Right renal pelvis (tissue), 4 donors: ENCODE data around the gene BNC2. TPM values are rescaled to one million over a fixed set of nuclear protein-coding genes. Genes with fewer than 3 reads are reported as not detected.

Experiments
- DNase-seq, 4 donors: peaks; one replicate each; pipeline ENCODE4 v3.0.0-alpha.2; 2013; ENCODE audit warnings: low read depth in 4 of 4, low spot score in 3 of 4, missing footprints in 1 of 4
- polyA plus RNA-seq, 4 donors: library from polyadenylated mRNA; unstranded; fragments of 120-200 nt; gene quantifications; one replicate each; pipeline ENCODE4 v1.2.1, GENCODE V29; 2013; ENCODE audit not compliant: insufficient read length in 4 of 4

Gene BNC2
- polyA plus RNA-seq, 4 donors = 6.8 to 11.0 (median 8.4) TPM

- DNase-seq = no peak
These were observed 257.8 kb downstream of the BNC2 start for GRCh38 chr9:16612627-16613026.

DNA sequence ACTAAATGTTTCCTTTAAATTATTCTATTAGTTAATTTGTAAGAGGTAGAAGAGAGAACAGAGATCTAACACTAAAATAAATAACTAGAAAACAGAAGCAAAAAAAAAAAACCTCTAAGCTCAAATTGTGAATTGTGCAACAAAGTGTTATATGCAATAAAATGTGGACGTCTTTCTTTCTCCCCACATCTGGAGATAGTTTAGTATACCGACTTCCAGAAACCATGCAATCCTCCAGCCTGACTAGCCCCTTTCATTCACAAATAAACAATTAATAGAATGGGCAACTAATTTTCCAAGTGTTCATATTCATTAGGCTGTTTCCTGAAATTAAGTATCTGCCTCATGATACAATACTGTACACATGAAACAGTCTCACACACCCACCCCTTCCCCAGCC is 258.5 kb downstream of the BNC2 start:
- no peak for DNase-seq

GRCh38 chr9:16611001-16611400 is 259.5 kb downstream of the BNC2 start:
- DNase-seq = no peak

GRCh38 chr9:16610538-16610937 is 259.9 kb downstream of the BNC2 start:
- no peak for DNase-seq

- DNase-seq = no peak
These were observed 261.6 kb downstream of the BNC2 start for GRCh38 chr9:16608906-16609305.

DNA sequence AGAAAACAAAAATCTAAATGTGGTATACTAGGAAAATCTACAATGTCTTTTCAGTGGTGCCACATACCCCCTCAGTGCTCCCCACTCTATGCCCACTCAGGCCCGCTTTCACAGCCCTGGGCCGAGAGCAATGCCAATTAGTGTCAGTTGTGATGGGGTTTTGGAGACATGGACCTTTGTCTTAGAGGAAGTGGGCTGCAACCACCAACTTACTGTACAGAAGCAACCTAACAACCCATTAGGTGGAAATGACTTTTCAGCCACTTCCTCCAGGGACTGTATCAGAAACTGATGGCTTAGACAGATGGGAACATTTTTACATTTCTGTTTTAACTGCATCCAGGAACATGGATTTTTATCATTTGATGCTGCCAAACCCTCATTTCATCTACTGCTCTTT is 268.0 kb downstream of the BNC2 start:
- no peak for DNase-seq

- no peak for DNase-seq
These were observed 268.5 kb downstream of the BNC2 start for GRCh38 chr9:16601991-16602390.

DNA sequence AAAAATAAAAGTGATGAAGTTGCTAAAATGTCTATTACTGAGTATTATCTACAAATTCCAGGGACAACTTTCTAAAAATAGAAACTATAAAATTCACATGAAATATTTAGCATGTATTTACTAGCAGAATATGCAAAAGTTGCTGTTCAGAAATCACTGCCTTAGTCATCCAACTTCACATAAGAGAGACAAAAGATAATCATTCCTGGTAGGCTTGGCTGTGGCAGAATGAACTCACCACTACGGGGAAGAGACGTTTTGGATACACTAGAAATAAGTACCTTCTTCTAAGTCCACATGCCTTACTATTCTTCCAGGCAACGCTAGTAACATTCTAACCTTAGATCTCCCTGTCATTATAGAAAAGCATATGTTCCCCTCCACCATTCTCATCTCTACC is 272.2 kb downstream of the BNC2 start:
- DNase-seq = no peak

DNA sequence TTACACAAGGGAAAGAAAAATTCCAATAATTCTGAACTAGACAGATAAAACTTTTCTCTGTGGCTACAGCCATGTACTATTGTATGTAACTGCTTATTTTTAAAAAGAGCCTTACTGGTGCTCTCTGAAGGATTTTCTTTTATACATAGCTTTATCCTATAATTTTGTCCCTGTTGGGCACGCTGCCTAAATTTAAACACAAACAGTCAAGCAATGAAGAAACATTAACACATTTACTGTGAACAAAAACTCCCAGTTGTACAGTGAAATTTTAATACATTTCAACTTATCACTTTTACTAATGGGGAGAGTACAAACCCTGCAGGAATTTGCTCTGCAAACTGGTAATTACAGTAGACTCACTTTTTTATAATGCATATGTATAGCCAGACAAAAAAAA is 273.3 kb downstream of the BNC2 start:
- DNase-seq = no peak

GRCh38 chr9:16595227-16595626 is 275.2 kb downstream of the BNC2 start:
- DNase-seq = no peak

DNA sequence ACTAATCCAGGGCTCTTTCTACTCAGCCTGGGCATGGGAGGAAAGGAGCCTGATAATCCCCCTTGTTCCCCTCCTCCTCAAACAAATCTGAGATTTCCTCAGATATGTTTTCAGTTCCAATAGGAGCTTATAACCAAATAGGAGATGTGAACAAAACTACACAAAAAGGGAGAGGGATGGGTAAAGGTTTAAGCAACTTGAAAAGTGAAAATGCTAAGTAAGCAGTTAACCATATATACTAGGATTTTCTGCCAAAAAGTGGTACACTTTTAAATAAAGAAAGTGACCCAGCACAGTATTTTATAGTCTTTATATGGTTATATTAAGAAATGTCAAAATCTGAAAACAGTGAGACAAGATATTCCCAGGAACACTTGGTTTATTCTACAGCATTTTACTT is 275.7 kb downstream of the BNC2 start:
- DNase-seq = no peak

DNA sequence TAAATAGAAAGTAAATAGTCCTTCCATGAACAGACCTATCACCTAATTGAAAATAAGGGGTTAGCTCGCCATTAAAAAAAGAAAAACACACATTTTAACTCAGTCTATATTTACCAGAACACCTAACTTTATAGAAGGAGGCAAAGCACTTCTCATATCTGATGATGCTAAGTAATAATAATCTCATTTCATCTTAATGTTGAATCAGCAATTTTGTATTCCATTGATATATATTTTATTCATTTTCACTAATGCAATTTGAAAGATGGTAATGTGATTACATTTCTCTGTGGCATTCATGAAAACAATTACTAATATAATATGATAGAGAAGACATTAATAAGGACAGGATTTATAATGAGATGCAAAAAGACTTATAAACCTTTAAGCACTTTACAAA is 276.7 kb downstream of the BNC2 start:
- no peak for DNase-seq

- DNase-seq = no peak
These were observed 279.4 kb downstream of the BNC2 start for GRCh38 chr9:16591092-16591491.

GRCh38 chr9:16585591-16585990 is 284.9 kb downstream of the BNC2 start:
- DNase-seq = no peak

DNA sequence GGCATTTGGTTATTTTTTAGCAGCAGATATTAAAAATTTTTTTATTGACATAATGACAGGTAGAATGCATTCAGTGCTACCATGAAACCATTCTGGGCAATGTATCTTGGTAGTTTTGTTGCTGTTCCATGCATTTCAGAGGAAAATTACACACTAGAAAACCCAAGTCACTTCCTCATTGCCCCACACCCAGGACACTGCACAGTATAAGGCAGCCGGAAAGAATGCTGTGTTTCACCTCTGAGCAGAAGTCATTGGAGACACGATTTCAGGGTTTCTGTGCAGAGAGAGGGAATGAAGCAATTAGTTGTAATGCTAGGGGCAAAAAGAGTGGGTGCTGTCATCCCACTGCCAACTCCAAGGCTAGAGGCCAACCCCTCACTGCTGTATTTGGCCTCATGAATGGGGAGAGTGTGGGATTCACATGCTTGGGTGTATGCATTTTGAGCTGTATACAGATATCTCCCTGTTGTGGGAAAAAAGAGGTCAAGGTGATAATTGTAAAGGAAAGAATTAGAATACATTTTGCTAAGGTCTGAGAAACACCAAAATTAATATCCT is 290.5 kb downstream of the BNC2 start:
- no peak for DNase-seq

DNA sequence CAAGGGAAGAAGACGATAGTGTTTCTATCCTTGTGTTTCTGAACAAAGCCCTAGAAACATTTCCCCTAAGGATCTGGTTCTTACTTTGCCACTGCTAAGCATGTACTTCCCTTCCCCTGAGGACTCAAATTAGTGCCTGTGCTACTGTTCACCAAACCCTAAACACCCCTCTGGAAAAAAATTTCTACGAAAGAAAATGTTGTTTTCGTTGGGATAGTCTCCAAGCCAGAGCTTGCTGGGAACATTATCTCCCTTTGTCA is 294.6 kb downstream of the BNC2 start:
- DNase-seq = no peak

DNA sequence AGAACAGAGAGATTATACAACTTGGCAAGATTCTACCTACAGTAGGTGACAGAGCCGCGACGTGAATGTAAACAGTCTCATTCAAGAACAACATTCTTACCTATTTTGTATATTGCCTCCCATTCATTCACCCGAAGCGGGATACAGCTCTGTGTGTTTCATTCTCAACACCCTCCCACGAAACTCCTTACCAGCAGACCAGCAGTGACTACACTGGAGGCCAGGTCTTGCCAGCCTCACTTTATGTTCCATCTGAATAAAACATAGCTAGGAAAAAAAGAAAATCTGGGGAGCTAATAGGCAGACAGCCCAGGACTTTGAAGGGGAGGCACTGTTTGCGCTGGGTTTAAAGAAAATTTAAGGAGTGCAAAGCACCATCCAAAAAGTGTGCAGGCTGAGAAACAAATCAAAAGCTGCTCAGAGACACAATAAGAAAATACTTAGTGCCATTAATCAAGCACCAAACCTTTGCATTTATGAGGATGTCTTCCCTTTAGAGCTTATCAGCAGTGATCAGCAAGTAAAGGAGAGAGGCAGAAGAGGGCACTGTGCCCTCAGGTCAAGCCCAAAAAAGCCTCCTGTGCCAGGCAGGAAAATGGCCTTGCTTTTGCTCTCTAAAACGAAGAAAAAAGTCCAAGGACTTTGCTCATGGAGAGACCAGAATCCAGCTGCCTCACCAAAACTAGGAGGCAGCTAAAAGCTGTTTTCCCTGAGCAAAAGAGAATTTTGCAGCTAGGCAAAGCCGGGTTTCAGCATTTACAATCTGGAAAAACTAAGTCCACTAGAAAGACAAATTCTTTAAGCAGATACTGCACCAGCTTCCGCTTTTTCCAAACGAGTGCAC is 295.1 kb downstream of the BNC2 start:
- DNase-seq = no peak

DNA sequence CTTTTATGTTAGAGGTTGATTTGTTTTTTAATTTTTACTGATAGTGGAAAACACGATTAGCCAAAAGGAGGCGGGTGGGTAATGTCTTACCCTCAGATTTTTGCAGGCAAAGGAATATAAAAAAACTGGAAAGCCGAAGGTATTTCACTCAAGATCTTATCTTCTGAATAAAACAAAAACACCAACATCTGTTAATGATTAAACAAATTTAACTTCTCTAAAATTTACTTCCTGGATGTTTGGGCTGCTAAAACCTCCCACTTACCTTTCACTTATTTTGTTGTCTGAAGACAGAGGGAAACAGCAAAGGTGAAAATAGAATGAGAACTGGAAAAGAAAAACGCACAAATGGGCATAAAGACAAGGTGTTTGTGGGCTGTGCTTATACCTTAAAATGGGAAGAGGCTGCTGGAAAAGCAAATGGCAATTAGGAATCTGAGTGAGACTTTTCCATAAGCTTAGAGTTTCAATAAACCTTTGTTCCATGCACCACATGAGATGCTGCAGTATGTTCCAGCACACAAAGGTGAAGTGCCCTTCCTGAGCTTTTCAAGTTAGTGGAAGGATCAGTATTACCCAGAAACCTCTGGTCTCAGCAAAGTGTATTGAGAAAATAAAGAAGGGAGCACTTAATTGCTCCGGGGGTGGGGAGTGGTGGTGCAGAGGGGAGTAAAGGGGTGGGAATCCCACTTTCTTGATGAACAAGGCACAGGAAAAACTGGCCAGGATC is 298.3 kb downstream of the BNC2 start:
- no peak for DNase-seq

DNA sequence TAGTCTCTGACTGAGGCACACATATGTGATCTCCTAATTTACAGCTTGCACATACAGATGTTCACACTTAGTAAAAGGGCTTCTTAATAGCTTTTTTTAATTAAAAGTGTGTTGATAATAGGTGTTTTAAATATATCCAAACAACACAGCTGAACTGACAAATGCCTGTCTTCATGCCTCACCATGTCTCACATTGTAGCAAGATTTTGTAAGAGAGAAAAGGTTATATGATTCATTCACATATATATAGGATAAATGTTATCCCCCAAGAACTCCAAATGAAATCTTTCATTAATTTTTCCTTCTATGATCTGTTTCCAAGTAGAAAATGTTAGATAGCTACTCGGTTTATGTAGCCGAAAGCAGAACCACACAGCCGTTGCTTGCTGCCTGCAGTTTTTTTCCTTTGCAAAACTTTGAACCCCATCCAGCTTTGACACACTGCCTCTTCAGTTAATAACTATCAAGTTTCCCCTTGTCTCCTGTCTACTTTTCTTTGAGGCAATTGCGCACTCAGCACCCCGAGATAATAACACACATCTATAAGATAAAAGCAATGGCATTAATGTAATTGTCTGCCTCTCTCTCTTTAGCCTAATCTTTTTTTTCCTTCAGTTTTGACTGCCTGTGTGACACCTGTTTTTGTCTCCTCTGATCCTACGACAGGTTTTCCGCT is 299.2 kb downstream of the BNC2 start:
- DNase-seq = no peak

GRCh38 chr9:16563446-16563845 is 307.0 kb downstream of the BNC2 start:
- DNase-seq = no peak

DNA sequence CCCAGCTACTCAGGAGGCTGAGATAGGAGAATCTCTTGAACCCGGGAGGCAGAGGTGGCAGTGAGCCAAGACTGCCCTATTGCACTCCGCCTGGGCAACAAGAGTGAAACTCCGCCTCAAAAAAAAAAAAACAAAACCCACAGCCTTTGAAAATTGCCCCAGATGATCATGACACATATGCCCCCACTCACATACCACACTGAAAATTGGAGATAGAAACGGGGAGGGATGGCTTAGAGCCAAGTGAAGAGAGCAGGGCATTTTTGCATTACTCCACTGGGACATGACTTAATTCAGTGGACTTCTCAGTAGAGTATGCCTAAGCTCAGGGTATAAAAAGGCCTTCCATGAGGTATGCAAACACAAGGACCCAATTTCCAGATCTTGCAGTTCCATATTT is 309.3 kb downstream of the BNC2 start:
- DNase-seq = no peak
